PC-9 (cell line): ENCODE measurements around the gene FADS3. TPM values are rescaled to one million over a fixed set of nuclear protein-coding genes. Genes with fewer than 3 reads are reported as not detected.

Experiments used
- BruUV-seq: library from RNA; stranded (reverse); fragments of 400-500 nt; replicated peaks from 2 replicates; lab custom pipeline; 2021; lab: Mats Ljungman, UMichigan
- CTCF ChIA-PET: fragments of 300-600 bp; sonication (Branson Sonifier 250); formaldehyde crosslinking; loops from one replicate; lab custom pipeline; 2022; ENCODE audit warnings: antibody characterized with exemption; lab: Charles Lee
- POLR2A ChIA-PET: fragments of 300-600 bp; sonication (Branson Sonifier 250); formaldehyde crosslinking; loops from one replicate; lab custom pipeline; 2022; ENCODE audit warnings: antibody characterized with exemption; ENCODE audit not compliant: unreplicated experiment; lab: Charles Lee
- DNase-seq, 2 experiments: peaks; one replicate each; pipeline versions ENCODE4 v3.0.0 to v3.0.0-alpha.2; 2015 to 2022; ENCODE audit warnings: mixed read lengths in 1 of 2
- H2AFZ ChIP-seq: fragments of 200-600 bp; sonication (generic); 2 replicates; pipeline ENCODE4 v1.8.1; 2017; ENCODE audit warnings: antibody characterized with exemption
- H3F3A ChIP-seq: fragments of 200-600 bp; sonication (generic); 2 replicates; pipeline ENCODE4 v1.8.1; 2017; ENCODE audit warnings: antibody characterized with exemption, mild to moderate bottlenecking, low read depth; ENCODE audit not compliant: insufficient read depth
- H3K27ac ChIP-seq: fragments of 200-600 bp; sonication (generic); 2 replicates; pipeline ENCODE4 v1.6.1; 2016; ENCODE audit warnings: mixed run types
- H3K27me3 ChIP-seq: fragments of 200-600 bp; sonication (generic); 2 replicates; pipeline ENCODE4 v1.6.1; 2016; ENCODE audit warnings: low read depth, mixed run types; ENCODE audit not compliant: insufficient read depth
- H3K36me3 ChIP-seq: fragments of 200-600 bp; sonication (generic); 2 replicates; pipeline ENCODE4 v1.6.1; 2016; ENCODE audit warnings: low read depth, mixed run types
- H3K4me1 ChIP-seq: fragments of 200-600 bp; sonication (generic); replicated peaks from 2 replicates; pipeline ENCODE4 v1.6.1; 2016; ENCODE audit warnings: mixed run types; ENCODE audit not compliant: insufficient read depth
- H3K4me2 ChIP-seq: fragments of 200-600 bp; sonication (generic); 2 replicates; pipeline ENCODE4 v1.6.1; 2017; ENCODE audit warnings: mixed run types
- H3K4me3 ChIP-seq: fragments of 200-600 bp; sonication (generic); 2 replicates; pipeline ENCODE4 v1.6.1; 2016; ENCODE audit warnings: mixed run types
- H3K79me2 ChIP-seq: fragments of 200-600 bp; sonication (generic); 2 replicates; pipeline ENCODE4 v1.6.1; 2017; ENCODE audit warnings: low read depth, mixed run types
- H3K9me2 ChIP-seq: fragments of 200-600 bp; sonication (generic); 2 replicates; pipeline ENCODE4 v1.8.1; 2017; ENCODE audit warnings: mild to moderate bottlenecking; ENCODE audit not compliant: insufficient read depth
- H3K9me3 ChIP-seq: fragments of 200-600 bp; sonication (generic); 2 replicates; pipeline ENCODE4 v1.8.1; 2016; ENCODE audit warnings: low read depth; ENCODE audit not compliant: insufficient read depth
- H4K20me1 ChIP-seq: fragments of 200-600 bp; sonication (generic); 2 replicates; pipeline ENCODE4 v1.8.1; 2017; ENCODE audit not compliant: insufficient read depth
- EZH2 ChIP-seq: fragments of 200-600 bp; sonication (generic); IDR thresholded peaks from 2 replicates; pipeline ENCODE4 v1.8.0; 2017; ENCODE audit warnings: antibody characterized with exemption, low read depth
- intact Hi-C: fragments of 100-400 bp; cut with micrococcal nuclease; formaldehyde crosslinking; loops from one replicate; pipeline ENCODE4 v1.10.0; 2022; ENCODE audit not compliant: unreplicated experiment
- total RNA-seq: library from RNA; stranded (reverse); gene quantifications from 2 replicates; pipeline ENCODE4 v1.2.3, GENCODE V29; 2021
- TF ChIP-seq, protein P1 (sequence below): fragments of 200-600 bp; sonication (generic); conservative IDR thresholded peaks from 2 replicates; pipeline ENCODE4 v1.6.1; 2017; ENCODE audit warnings: mixed run types, antibody characterized with exemption, mild to moderate bottlenecking, moderate library complexity

FADS3 gene
- total RNA-seq, 1 experiment from 2014 or later: 75.5 TPM

DNA sequence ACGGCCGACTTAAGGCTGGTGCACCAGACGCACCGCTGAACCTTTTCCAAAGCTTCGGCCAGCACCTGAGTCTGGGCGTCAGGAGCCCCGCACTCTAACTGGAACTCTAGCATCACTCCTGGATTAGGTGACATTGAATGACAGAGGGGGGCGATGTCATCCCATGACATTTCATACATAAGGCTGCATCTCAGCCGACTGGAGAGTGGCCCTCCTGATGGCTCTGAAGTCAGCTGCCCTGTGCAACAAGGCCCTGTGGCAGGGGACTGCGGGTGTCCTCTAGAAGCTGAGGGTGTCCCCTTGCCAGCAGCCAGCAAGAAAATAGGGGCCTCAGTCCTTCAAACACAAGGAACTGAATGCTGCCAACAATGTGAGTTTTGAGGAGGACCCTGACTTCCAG is 10.1 kb upstream of the FADS3 start:
- intact Hi-C loops: no loop called here
- H4K20me1 ChIP-seq: no peaks in the 10 kb centered on the region
- CTCF ChIA-PET: interaction anchor here (0.6 to 0.7 kb wide), 2 partner anchors 66 to 207 kb away, joined by 3 to 4 read pairs; no protein-coding TSS in a partner anchor
- BruUV-seq: no TSS peak
- no peak overlapping the region for H3K27ac ChIP-seq
- H3K4me1 ChIP-seq: no peaks in the 10 kb centered on the region; the same call in 1 of the 2 replicates
- POLR2A ChIA-PET: no interaction called here
- no peak overlapping the region for H3K4me3 ChIP-seq
- H3K27me3 ChIP-seq: no peaks in the 10 kb centered on the region
- TF ChIP-seq EZH2: no peak
- TF ChIP-seq, protein P1, sequence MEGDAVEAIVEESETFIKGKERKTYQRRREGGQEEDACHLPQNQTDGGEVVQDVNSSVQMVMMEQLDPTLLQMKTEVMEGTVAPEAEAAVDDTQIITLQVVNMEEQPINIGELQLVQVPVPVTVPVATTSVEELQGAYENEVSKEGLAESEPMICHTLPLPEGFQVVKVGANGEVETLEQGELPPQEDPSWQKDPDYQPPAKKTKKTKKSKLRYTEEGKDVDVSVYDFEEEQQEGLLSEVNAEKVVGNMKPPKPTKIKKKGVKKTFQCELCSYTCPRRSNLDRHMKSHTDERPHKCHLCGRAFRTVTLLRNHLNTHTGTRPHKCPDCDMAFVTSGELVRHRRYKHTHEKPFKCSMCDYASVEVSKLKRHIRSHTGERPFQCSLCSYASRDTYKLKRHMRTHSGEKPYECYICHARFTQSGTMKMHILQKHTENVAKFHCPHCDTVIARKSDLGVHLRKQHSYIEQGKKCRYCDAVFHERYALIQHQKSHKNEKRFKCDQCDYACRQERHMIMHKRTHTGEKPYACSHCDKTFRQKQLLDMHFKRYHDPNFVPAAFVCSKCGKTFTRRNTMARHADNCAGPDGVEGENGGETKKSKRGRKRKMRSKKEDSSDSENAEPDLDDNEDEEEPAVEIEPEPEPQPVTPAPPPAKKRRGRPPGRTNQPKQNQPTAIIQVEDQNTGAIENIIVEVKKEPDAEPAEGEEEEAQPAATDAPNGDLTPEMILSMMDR: no peak
- no peaks in the 10 kb centered on the region for H3K9me2 ChIP-seq
- H3K9me3 ChIP-seq: no peaks in the 10 kb centered on the region
- no peaks in the 10 kb centered on the region for H3K36me3 ChIP-seq
- DNase-seq: no peak
- no peak overlapping the region for H2AFZ ChIP-seq
- H3K79me2 ChIP-seq: no peaks in the 10 kb centered on the region
- no peak overlapping the region for H3K4me2 ChIP-seq
- H3F3A ChIP-seq: no peaks in the 10 kb centered on the region

GRCh38 chr11:61900251-61900650 is 8.9 kb upstream of the FADS3 start:
- no peaks in the 10 kb centered on the region; the same call in 1 of the 2 replicates for H3K4me1 ChIP-seq
- POLR2A ChIA-PET: interaction anchor here (0.7 kb wide), 1 partner anchor 79 kb away, joined by 3 read pairs; no protein-coding TSS in a partner anchor
- no peak overlapping the region for H2AFZ ChIP-seq
- no peak overlapping the region for H3K4me2 ChIP-seq
- intact Hi-C loops: no loop called here
- no peaks in the 10 kb centered on the region for H3K9me2 ChIP-seq
- H4K20me1 ChIP-seq: no peaks in the 10 kb centered on the region
- H3K27me3 ChIP-seq: no peaks in the 10 kb centered on the region
- BruUV-seq: no TSS peak
- no peaks in the 10 kb centered on the region for H3F3A ChIP-seq
- no peak overlapping the region for H3K4me3 ChIP-seq
- DNase-seq: no peak
- no peak for TF ChIP-seq EZH2
- TF ChIP-seq, protein P1: no peak
- no peaks in the 10 kb centered on the region for H3K36me3 ChIP-seq
- H3K9me3 ChIP-seq: no peaks in the 10 kb centered on the region
- CTCF ChIA-PET: interaction anchor here (0.5 to 2.4 kb wide), 3 partner anchors 22 to 182 kb away, joined by 3 to 30 read pairs (median 4); no protein-coding TSS in a partner anchor
- H3K79me2 ChIP-seq: no peaks in the 10 kb centered on the region
- H3K27ac ChIP-seq: no peak overlapping the region

DNA sequence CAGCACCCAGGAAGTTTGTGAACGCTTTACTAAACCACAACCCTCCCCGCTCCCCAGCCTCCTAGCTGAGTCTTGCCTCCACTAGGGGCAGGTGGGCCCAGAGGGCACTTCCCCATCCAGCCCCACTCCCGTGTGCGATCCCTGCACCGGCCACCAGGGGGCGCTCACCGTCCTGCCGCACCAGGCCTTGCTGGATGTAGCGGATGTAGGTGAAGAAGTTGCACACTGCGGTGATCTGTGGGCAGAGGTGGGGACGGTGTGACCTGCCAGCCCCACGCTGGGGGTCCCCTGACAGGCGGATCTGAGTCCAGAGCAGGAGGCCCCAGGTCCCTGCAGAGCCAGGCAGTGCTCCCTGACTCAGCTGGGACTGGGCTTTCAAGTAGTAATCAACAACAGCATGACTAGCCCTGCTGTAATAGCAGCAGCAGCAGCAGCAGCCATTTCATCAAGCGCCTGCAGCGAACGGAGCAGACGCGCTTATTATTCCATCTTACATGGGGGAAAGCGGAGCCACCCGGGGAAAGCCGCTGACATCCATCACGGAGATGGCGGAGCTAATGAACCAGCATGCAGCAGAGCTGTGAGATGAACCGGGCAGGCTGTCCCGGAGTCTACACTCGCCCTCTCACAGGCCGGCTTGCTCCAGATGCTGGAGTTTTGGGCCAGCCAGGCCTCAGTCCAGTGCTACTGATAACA is 7.9 kb upstream of the FADS3 start:
- CTCF ChIA-PET: interaction anchor here (0.5 to 2.5 kb wide), 11 partner anchors 24 to 1081 kb away, joined by 3 to 36 read pairs (median 6); no protein-coding TSS in a partner anchor
- no peaks in the 10 kb centered on the region for H3K36me3 ChIP-seq
- no peaks in the 10 kb centered on the region for H3K9me2 ChIP-seq
- H4K20me1 ChIP-seq: no peaks in the 10 kb centered on the region
- no peaks in the 10 kb centered on the region; the same call in 1 of the 2 replicates for H3K4me1 ChIP-seq
- BruUV-seq: no TSS peak
- TF ChIP-seq, protein P1: peak; percentile 100
- no peak for TF ChIP-seq EZH2
- intact Hi-C loops: loop anchor here (1.0 to 5.0 kb wide), 7 partner anchors 28 to 209 kb away; no protein-coding TSS in a partner anchor
- H3K27ac ChIP-seq: no peak overlapping the region
- no peaks in the 10 kb centered on the region for H3K27me3 ChIP-seq
- H2AFZ ChIP-seq: no peak overlapping the region
- DNase-seq: peak; percentile 73 to 90
- H3K79me2 ChIP-seq: no peaks in the 10 kb centered on the region
- H3K9me3 ChIP-seq: no peaks in the 10 kb centered on the region
- H3K4me3 ChIP-seq: no peak overlapping the region
- POLR2A ChIA-PET: interaction anchor here (0.5 kb wide), 1 partner anchor 1806 kb away, joined by 9 read pairs; no protein-coding TSS in a partner anchor
- H3F3A ChIP-seq: no peaks in the 10 kb centered on the region
- peak overlapping the region; percentile 39; the same call in 1 of the 2 replicates for H3K4me2 ChIP-seq
